AG09309 (cell line): Measurements from ENCODE around the gene FEZF2.

Experiments
- DNase-seq: peaks from one replicate; pipeline ENCODE4 v3.0.0-alpha.2; 2010; ENCODE audit warnings: low read depth
- H3K4me3 ChIP-seq: 2 replicates; pipeline ENCODE4 v1.5.1; 2011; ENCODE audit warnings: mild to moderate bottlenecking, low read depth, low read length, moderate library complexity; ENCODE audit not compliant: control insufficient read depth
- CTCF ChIP-seq: IDR thresholded peaks from 2 replicates; pipeline ENCODE4 v1.5.1; 2011; ENCODE audit warnings: mild to moderate bottlenecking, low read depth, low read length, inconsistent platforms; ENCODE audit not compliant: insufficient read depth, control insufficient read depth; ENCODE audit errors: missing control alignments

The FEZF2 gene

GRCh38 chr3:62365391-62366125 is 7.8 kb downstream of the FEZF2 start:
- TF ChIP-seq CTCF: no peak
- no peak overlapping the region for H3K4me3 ChIP-seq
- DNase-seq: no peak

- no peak for DNase-seq
- no peak overlapping the region for H3K4me3 ChIP-seq
- no peak for TF ChIP-seq CTCF
These were observed 9.2 kb downstream of the FEZF2 start for GRCh38 chr3:62364191-62364590.

- no peak for DNase-seq
- H3K4me3 ChIP-seq: no peak overlapping the region
- no peak for TF ChIP-seq CTCF
These were observed 10.1 kb downstream of the FEZF2 start for GRCh38 chr3:62363275-62363674.

- TF ChIP-seq CTCF: no peak
- H3K4me3 ChIP-seq: no peak overlapping the region
- DNase-seq: no peak
These were observed 11.5 kb downstream of the FEZF2 start for GRCh38 chr3:62361824-62362223.

- no peak for DNase-seq
- TF ChIP-seq CTCF: no peak
- H3K4me3 ChIP-seq: no peak overlapping the region
These were observed 12.1 kb downstream of the FEZF2 start for GRCh38 chr3:62361261-62361660.

- DNase-seq: no peak
- TF ChIP-seq CTCF: no peak
- no peak overlapping the region for H3K4me3 ChIP-seq
These were observed 13.8 kb downstream of the FEZF2 start for GRCh38 chr3:62359531-62359930.
